Muscle layer of colon (tissue), 2 donors: ENCODE measurements around the gene NANOS2.
A peak's percentile ranks its signal among the peaks of the same experiment; 100 is the strongest.

Experiments
- H3K27ac ChIP-seq: one replicate; pipeline ENCODE4 v1.7.0; 2013; ENCODE audit warnings: low read depth, mild to moderate bottlenecking, low read length, moderate library complexity
- H3K27me3 ChIP-seq, 2 donors: one replicate each; pipeline ENCODE4 v1.7.0; 2013; ENCODE audit warnings: low read length in 2 of 2, mild to moderate bottlenecking in 2 of 2; ENCODE audit not compliant: insufficient read depth in 2 of 2, control insufficient read depth in 1 of 2
- H3K36me3 ChIP-seq: one replicate; pipeline ENCODE4 v1.7.0; 2013; ENCODE audit warnings: mild to moderate bottlenecking, low read length; ENCODE audit not compliant: insufficient read depth
- H3K4me1 ChIP-seq: one replicate; pipeline ENCODE4 v1.7.0; 2013; ENCODE audit warnings: mild to moderate bottlenecking, low read length; ENCODE audit not compliant: insufficient read depth
- H3K4me3 ChIP-seq, 2 donors: one replicate each; pipeline ENCODE4 v1.7.0; 2013; ENCODE audit warnings: low read length in 2 of 2, low read depth in 1 of 2, mild to moderate bottlenecking in 1 of 2, moderate library complexity in 1 of 2
- H3K9ac ChIP-seq: one replicate; pipeline ENCODE4 v1.7.0; 2013; ENCODE audit warnings: low read length
- H3K9me3 ChIP-seq: one replicate; pipeline ENCODE4 v1.7.0; 2013; ENCODE audit warnings: mild to moderate bottlenecking, low read length
- donor health status: abdominal sarcoma.
- donor health status: Adenocarcinoma of cecum.

The NANOS2 gene

GRCh38 chr19:45952341-45952685, 37.7 kb upstream of the NANOS2 start:
- no peaks in the 10 kb centered on the region for H3K36me3 ChIP-seq
- H3K4me3 ChIP-seq = no peak overlapping the region
- H3K27ac ChIP-seq = no peak overlapping the region
- peaks cover 0 to 8% of the 10 kb centered on the region in 2 donors for H3K27me3 ChIP-seq
- H3K9ac ChIP-seq = no peak overlapping the region
- H3K4me1 ChIP-seq = no peaks in the 10 kb centered on the region
- no peaks in the 10 kb centered on the region for H3K9me3 ChIP-seq

- Histone ChIP-seq H3K27ac (no peak overlapping the region), H3K9ac (no peak overlapping the region), H3K27me3 (no peaks in the 10 kb centered on the region), H3K4me3 (no peak overlapping the region), H3K36me3 (no peaks in the 10 kb centered on the region), H3K4me1 (no peaks in the 10 kb centered on the region), H3K9me3 (no peaks in the 10 kb centered on the region)
Observed at GRCh38 chr19:45947926-45948325, 33.3 kb upstream of the NANOS2 start.

GRCh38 chr19:45940515-45940805, 25.9 kb upstream of the NANOS2 start:
- Histone ChIP-seq H3K27ac (no peak overlapping the region), H3K9ac (no peak overlapping the region), H3K36me3 (no peaks in the 10 kb centered on the region), H3K27me3 (peaks cover 0 to 17% of the 10 kb centered on the region in 2 donors), H3K4me1 (no peaks in the 10 kb centered on the region), H3K4me3 (no peak overlapping the region), H3K9me3 (no peaks in the 10 kb centered on the region)

- no peak overlapping the region for H3K27ac ChIP-seq
- no peaks in the 10 kb centered on the region for H3K36me3 ChIP-seq
- H3K27me3 ChIP-seq = peaks cover 0 to 20% of the 10 kb centered on the region in 2 donors
- H3K4me1 ChIP-seq = no peaks in the 10 kb centered on the region
- no peaks in the 10 kb centered on the region for H3K9me3 ChIP-seq
- H3K4me3 ChIP-seq = no peak overlapping the region
- H3K9ac ChIP-seq = no peak overlapping the region
Observed at GRCh38 chr19:45939792-45940514, 25.4 kb upstream of the NANOS2 start.

GRCh38 chr19:45938733-45939319, 24.2 kb upstream of the NANOS2 start:
- H3K9ac ChIP-seq = no peak overlapping the region
- peaks cover 7 to 30% of the 10 kb centered on the region in 2 donors for H3K27me3 ChIP-seq

GRCh38 chr19:45935267-45935666, 20.7 kb upstream of the NANOS2 start:
- Histone ChIP-seq H3K9me3 (no peaks in the 10 kb centered on the region), H3K27me3 (peaks cover 7 to 30% of the 10 kb centered on the region in 2 donors), H3K4me3 (no peak overlapping the region), H3K9ac (no peak overlapping the region), H3K4me1 (no peaks in the 10 kb centered on the region), H3K27ac (no peak overlapping the region), H3K36me3 (no peaks in the 10 kb centered on the region)

More at GRCh38 chr19:45938733-45939319, 24.2 kb upstream of the NANOS2 start:
- Histone ChIP-seq H3K4me1 (no peaks in the 10 kb centered on the region), H3K4me3 (no peak overlapping the region), H3K36me3 (no peaks in the 10 kb centered on the region), H3K27ac (no peak overlapping the region), H3K9me3 (no peaks in the 10 kb centered on the region)

- Histone ChIP-seq H3K4me1 (no peaks in the 10 kb centered on the region), H3K27ac (no peak overlapping the region), H3K36me3 (no peaks in the 10 kb centered on the region), H3K27me3 (peaks cover 7 to 30% of the 10 kb centered on the region in 2 donors), H3K4me3 (no peak overlapping the region), H3K9ac (no peak overlapping the region), H3K9me3 (no peaks in the 10 kb centered on the region)
Observed at GRCh38 chr19:45934551-45935230, 20.1 kb upstream of the NANOS2 start.

GRCh38 chr19:45933759-45934158, 19.2 kb upstream of the NANOS2 start:
- H3K4me3 ChIP-seq = no peak overlapping the region
- H3K36me3 ChIP-seq = no peaks in the 10 kb centered on the region
- peaks cover 7 to 24% of the 10 kb centered on the region in 2 donors for H3K27me3 ChIP-seq

GRCh38 chr19:45931055-45931454, 16.5 kb upstream of the NANOS2 start:
- Histone ChIP-seq H3K27ac (no peak overlapping the region), H3K36me3 (no peaks in the 10 kb centered on the region), H3K4me3 (no peak overlapping the region), H3K4me1 (peaks cover 5% of the 10 kb centered on the region), H3K27me3 (peaks cover 7 to 15% of the 10 kb centered on the region in 2 donors), H3K9me3 (no peaks in the 10 kb centered on the region), H3K9ac (no peak overlapping the region)

More at GRCh38 chr19:45933759-45934158, 19.2 kb upstream of the NANOS2 start:
- no peaks in the 10 kb centered on the region for H3K9me3 ChIP-seq
- H3K9ac ChIP-seq = no peak overlapping the region
- H3K27ac ChIP-seq = no peak overlapping the region
- H3K4me1 ChIP-seq = no peaks in the 10 kb centered on the region

- Histone ChIP-seq H3K4me3 (no peak overlapping the region), H3K27me3 (peaks cover 4% of the 10 kb centered on the region in 2 donors), H3K36me3 (no peaks in the 10 kb centered on the region), H3K4me1 (peaks cover 5% of the 10 kb centered on the region), H3K27ac (no peak overlapping the region), H3K9me3 (no peaks in the 10 kb centered on the region), H3K9ac (no peak overlapping the region)
Observed at GRCh38 chr19:45929247-45929646, 14.7 kb upstream of the NANOS2 start.

GRCh38 chr19:45927565-45928261, 13.1 kb upstream of the NANOS2 start:
- H3K9me3 ChIP-seq = no peaks in the 10 kb centered on the region
- H3K9ac ChIP-seq = no peak overlapping the region
- no peak overlapping the region for H3K27ac ChIP-seq
- H3K36me3 ChIP-seq = no peaks in the 10 kb centered on the region
- H3K4me3 ChIP-seq = peak overlapping the region in 1 of 2 donors; percentile 35
- peaks cover 5% of the 10 kb centered on the region for H3K4me1 ChIP-seq
- no peaks in the 10 kb centered on the region for H3K27me3 ChIP-seq
